ENCODE results near the gene DBF4B. TPM values are rescaled to one million over a fixed set of nuclear protein-coding genes. Genes with fewer than 3 reads are reported as not detected.
"Not testable (repeated sequence)": the region's sequence is repeated elsewhere in the genome, so short reads cannot be mapped to it uniquely, and the experiment has no call there.

Gene DBF4B
- total and polyA plus RNA-seq, 4 donors: 0.88 to 12.1 (median 4.1) TPM

GRCh38 chr17:44707755-44708400 is 587 bp upstream of the DBF4B start:
- intact Hi-C loops (cut with DNase I): no loop called here
- H3K27me3 ChIP-seq (ENCODE audit: control insufficient read depth in 1 of 2, insufficient read depth in 2 of 2, low read length in 1 of 2): no peaks in the 10 kb centered on the region
- H3K36me3 ChIP-seq (ENCODE audit: control insufficient read depth in 1 of 2, insufficient read depth in 2 of 2, low read length in 1 of 2): no peaks in the 10 kb centered on the region
- H3K9me3 ChIP-seq (ENCODE audit: control insufficient read depth, low read length): no peaks in the 10 kb centered on the region
- H3K4me3 ChIP-seq (ENCODE audit: low read length in 2 of 2): peak overlapping the region; percentile 78 to 89
- ATAC-seq (ENCODE audit: low FRiP score) (no peak), DNase-seq (no peak)
- H3K27ac ChIP-seq (ENCODE audit: low read depth in 1 of 2, low read length in 2 of 2): no peak overlapping the region
- no peaks in the 10 kb centered on the region for H3K4me1 ChIP-seq (ENCODE audit: control insufficient read depth in 1 of 2, insufficient read depth in 2 of 2, low read length in 2 of 2)
- 26 to 28% methylated on average over 4 of the region's 4 CpGs for WGBS, 2 donors

- Histone ChIP-seq H3K27ac (ENCODE audit: low read depth in 1 of 2, low read length in 2 of 2) (no peak overlapping the region), H3K9me3 (ENCODE audit: control insufficient read depth, low read length) (no peaks in the 10 kb centered on the region), H3K27me3 (ENCODE audit: control insufficient read depth in 1 of 2, insufficient read depth in 2 of 2, low read length in 1 of 2) (no peaks in the 10 kb centered on the region), H3K4me3 (ENCODE audit: low read length in 2 of 2) (no peak overlapping the region), H3K4me1 (ENCODE audit: control insufficient read depth in 1 of 2, insufficient read depth in 2 of 2, low read length in 2 of 2) (no peaks in the 10 kb centered on the region), H3K36me3 (ENCODE audit: control insufficient read depth in 1 of 2, insufficient read depth in 2 of 2, low read length in 1 of 2) (no peaks in the 10 kb centered on the region)
- DNase-seq (no peak), ATAC-seq (ENCODE audit: low FRiP score) (no peak)
- WGBS, 2 donors: 98 to 100% methylated on average over 1 of the region's 1 CpG
- intact Hi-C loops (cut with DNase I): no loop called here
Observed at GRCh38 chr17:44719444-44719843, 11.0 kb downstream of the DBF4B start.

- H3K4me1 ChIP-seq (ENCODE audit: control insufficient read depth in 1 of 2, insufficient read depth in 2 of 2, low read length in 2 of 2): no peaks in the 10 kb centered on the region
- 88 to 89% methylated on average over 5 of the region's 5 CpGs for WGBS, 2 donors
- H3K27ac ChIP-seq (ENCODE audit: low read depth in 1 of 2, low read length in 2 of 2): no peak overlapping the region
- no peak overlapping the region for H3K4me3 ChIP-seq (ENCODE audit: low read length in 2 of 2)
- DNase-seq (no peak), ATAC-seq (ENCODE audit: low FRiP score) (no peak)
- intact Hi-C loops (cut with DNase I): no loop called here
- H3K27me3 ChIP-seq (ENCODE audit: control insufficient read depth in 1 of 2, insufficient read depth in 2 of 2, low read length in 1 of 2): no peaks in the 10 kb centered on the region
- no peaks in the 10 kb centered on the region for H3K9me3 ChIP-seq (ENCODE audit: control insufficient read depth, low read length)
- no peaks in the 10 kb centered on the region for H3K36me3 ChIP-seq (ENCODE audit: control insufficient read depth in 1 of 2, insufficient read depth in 2 of 2, low read length in 1 of 2)
Observed at GRCh38 chr17:44722254-44722653, 13.8 kb downstream of the DBF4B start.

- H3K36me3 ChIP-seq (ENCODE audit: control insufficient read depth in 1 of 2, insufficient read depth in 2 of 2, low read length in 1 of 2); DNase-seq; ATAC-seq (ENCODE audit: low FRiP score); H3K9me3 ChIP-seq (ENCODE audit: control insufficient read depth, low read length); H3K27me3 ChIP-seq (ENCODE audit: control insufficient read depth in 1 of 2, insufficient read depth in 2 of 2, low read length in 1 of 2); H3K4me3 ChIP-seq (ENCODE audit: low read length in 2 of 2); intact Hi-C loops (cut with DNase I); H3K27ac ChIP-seq (ENCODE audit: low read depth in 1 of 2, low read length in 2 of 2); H3K4me1 ChIP-seq (ENCODE audit: control insufficient read depth in 1 of 2, insufficient read depth in 2 of 2, low read length in 2 of 2): not testable (repeated sequence)
- WGBS, 2 donors: 94 to 95% methylated on average over 6 of the region's 6 CpGs
Observed at GRCh38 chr17:44726121-44726520, 17.7 kb downstream of the DBF4B start.

GRCh38 chr17:44733753-44734152 is 25.3 kb downstream of the DBF4B start:
- ATAC-seq (ENCODE audit: low FRiP score) (no peak), DNase-seq (no peak)
- Histone ChIP-seq H3K4me3 (ENCODE audit: low read length in 2 of 2) (no peak overlapping the region), H3K27ac (ENCODE audit: low read depth in 1 of 2, low read length in 2 of 2) (no peak overlapping the region), H3K27me3 (ENCODE audit: control insufficient read depth in 1 of 2, insufficient read depth in 2 of 2, low read length in 1 of 2) (no peaks in the 10 kb centered on the region), H3K4me1 (ENCODE audit: control insufficient read depth in 1 of 2, insufficient read depth in 2 of 2, low read length in 2 of 2) (no peaks in the 10 kb centered on the region), H3K9me3 (ENCODE audit: control insufficient read depth, low read length) (no peaks in the 10 kb centered on the region), H3K36me3 (ENCODE audit: control insufficient read depth in 1 of 2, insufficient read depth in 2 of 2, low read length in 1 of 2) (no peaks in the 10 kb centered on the region)
- 77 to 78% methylated on average over 5 of the region's 5 CpGs for WGBS, 2 donors
- intact Hi-C loops (cut with DNase I): no loop called here

GRCh38 chr17:44734272-44734671 is 25.8 kb downstream of the DBF4B start:
- Histone ChIP-seq H3K4me1 (ENCODE audit: control insufficient read depth in 1 of 2, insufficient read depth in 2 of 2, low read length in 2 of 2) (no peaks in the 10 kb centered on the region), H3K36me3 (ENCODE audit: control insufficient read depth in 1 of 2, insufficient read depth in 2 of 2, low read length in 1 of 2) (peaks cover 0 to under 1% of the 10 kb centered on the region in 2 donors), H3K27ac (ENCODE audit: low read depth in 1 of 2, low read length in 2 of 2) (no peak overlapping the region), H3K27me3 (ENCODE audit: control insufficient read depth in 1 of 2, insufficient read depth in 2 of 2, low read length in 1 of 2) (no peaks in the 10 kb centered on the region), H3K4me3 (ENCODE audit: low read length in 2 of 2) (no peak overlapping the region), H3K9me3 (ENCODE audit: control insufficient read depth, low read length) (no peaks in the 10 kb centered on the region)
- 69 to 77% methylated on average over 2 of the region's 2 CpGs for WGBS, 2 donors
- intact Hi-C loops (cut with DNase I): no loop called here
- DNase-seq: no peak
- no peak for ATAC-seq (ENCODE audit: low FRiP score)

- Histone ChIP-seq H3K9me3 (ENCODE audit: control insufficient read depth, low read length) (no peaks in the 10 kb centered on the region), H3K4me3 (ENCODE audit: low read length in 2 of 2) (no peak overlapping the region), H3K27me3 (ENCODE audit: control insufficient read depth in 1 of 2, insufficient read depth in 2 of 2, low read length in 1 of 2) (no peaks in the 10 kb centered on the region), H3K36me3 (ENCODE audit: control insufficient read depth in 1 of 2, insufficient read depth in 2 of 2, low read length in 1 of 2) (peaks cover 0 to 2% of the 10 kb centered on the region in 2 donors), H3K27ac (ENCODE audit: low read depth in 1 of 2, low read length in 2 of 2) (no peak overlapping the region), H3K4me1 (ENCODE audit: control insufficient read depth in 1 of 2, insufficient read depth in 2 of 2, low read length in 2 of 2) (no peaks in the 10 kb centered on the region)
- DNase-seq: no peak
- no peak for ATAC-seq (ENCODE audit: low FRiP score)
- intact Hi-C loops (cut with DNase I): no loop called here
- WGBS, 2 donors: 87 to 89% methylated on average over 12 of the region's 12 CpGs
Observed at GRCh38 chr17:44736551-44737240, 28.2 kb downstream of the DBF4B start.

GRCh38 chr17:44738214-44738906 is 29.9 kb downstream of the DBF4B start:
- WGBS, 2 donors: 90 to 97% methylated on average over 3 of the region's 3 CpGs
- H3K4me1 ChIP-seq (ENCODE audit: control insufficient read depth in 1 of 2, insufficient read depth in 2 of 2, low read length in 2 of 2): no peaks in the 10 kb centered on the region
- ATAC-seq (ENCODE audit: low FRiP score): no peak
- H3K27ac ChIP-seq (ENCODE audit: low read depth in 1 of 2, low read length in 2 of 2): no peak overlapping the region
- no peaks in the 10 kb centered on the region for H3K27me3 ChIP-seq (ENCODE audit: control insufficient read depth in 1 of 2, insufficient read depth in 2 of 2, low read length in 1 of 2)
- H3K9me3 ChIP-seq (ENCODE audit: control insufficient read depth, low read length): no peaks in the 10 kb centered on the region
- peak in 1 of 2 donors; percentile 22 for DNase-seq
- H3K36me3 ChIP-seq (ENCODE audit: control insufficient read depth in 1 of 2, insufficient read depth in 2 of 2, low read length in 1 of 2): peaks cover 0 to 2% of the 10 kb centered on the region in 2 donors
- no peak overlapping the region for H3K4me3 ChIP-seq (ENCODE audit: low read length in 2 of 2)
- intact Hi-C loops (cut with DNase I): no loop called here

Data from aorta (tissue), 5 donors.